RWPE1 (cell line): ENCODE data around the gene GPR162.

Experiments used
- CTCF ChIA-PET: fragments of 350-600 bp; sonication (Branson Sonifier 250); formaldehyde crosslinking; extraction: SDS; loops from one replicate; lab custom pipeline; 2021; lab: Yijun Ruan, JAX
- POLR2A ChIA-PET: fragments of 400-600 bp; formaldehyde crosslinking; extraction: SDS; loops from one replicate; lab custom pipeline; 2020; ENCODE audit warnings: antibody characterized with exemption; ENCODE audit not compliant: low non-redundant PET; lab: Yijun Ruan, JAX
- DNase-seq: peaks from one replicate; pipeline ENCODE4 v3.0.0; 2012; ENCODE audit warnings: low spot score
- H3K27ac ChIP-seq: fragments of 450-650 bp; 2 replicates; pipeline ENCODE4 v1.5.1; 2017
- TF ChIP-seq, protein P1 (sequence below): fragments of 450-650 bp; conservative IDR thresholded peaks from 2 replicates; pipeline ENCODE4 v1.5.1; 2017; ENCODE audit warnings: low read depth, mild to moderate bottlenecking

The GPR162 gene

GRCh38 chr12:6849427-6849826 lies 27.8 kb downstream of the GPR162 start:
- POLR2A ChIA-PET: no interaction called here

DNA sequence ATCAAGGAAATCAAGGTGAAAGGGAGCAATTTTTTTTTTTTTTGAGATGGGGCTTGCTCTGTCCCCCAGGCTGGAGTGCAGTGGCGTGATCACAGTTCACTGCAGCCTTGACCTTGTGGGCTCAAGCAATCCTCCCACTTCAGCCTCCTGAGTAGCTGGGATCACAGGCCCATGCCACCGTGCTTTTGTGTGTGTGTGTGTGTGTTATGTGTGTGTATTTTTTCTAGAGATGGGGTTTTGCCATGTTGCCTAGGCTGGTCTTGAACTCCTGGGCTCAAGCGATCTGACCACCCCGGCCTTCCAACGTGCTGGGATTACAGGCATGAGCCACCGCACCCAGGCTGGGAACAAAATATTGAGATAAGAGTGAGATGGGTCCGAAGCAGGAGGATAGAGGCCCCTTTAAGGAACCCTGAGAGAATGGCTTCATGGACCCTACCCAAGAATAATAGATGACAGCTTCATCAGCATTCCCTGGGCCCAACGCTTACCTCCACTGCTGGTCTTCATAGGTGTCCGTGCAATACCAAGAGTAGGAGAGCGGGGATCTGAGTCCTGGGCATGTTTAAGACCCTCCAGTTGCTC lies 28.4 kb downstream of the GPR162 start:
- TF ChIP-seq, protein P1, sequence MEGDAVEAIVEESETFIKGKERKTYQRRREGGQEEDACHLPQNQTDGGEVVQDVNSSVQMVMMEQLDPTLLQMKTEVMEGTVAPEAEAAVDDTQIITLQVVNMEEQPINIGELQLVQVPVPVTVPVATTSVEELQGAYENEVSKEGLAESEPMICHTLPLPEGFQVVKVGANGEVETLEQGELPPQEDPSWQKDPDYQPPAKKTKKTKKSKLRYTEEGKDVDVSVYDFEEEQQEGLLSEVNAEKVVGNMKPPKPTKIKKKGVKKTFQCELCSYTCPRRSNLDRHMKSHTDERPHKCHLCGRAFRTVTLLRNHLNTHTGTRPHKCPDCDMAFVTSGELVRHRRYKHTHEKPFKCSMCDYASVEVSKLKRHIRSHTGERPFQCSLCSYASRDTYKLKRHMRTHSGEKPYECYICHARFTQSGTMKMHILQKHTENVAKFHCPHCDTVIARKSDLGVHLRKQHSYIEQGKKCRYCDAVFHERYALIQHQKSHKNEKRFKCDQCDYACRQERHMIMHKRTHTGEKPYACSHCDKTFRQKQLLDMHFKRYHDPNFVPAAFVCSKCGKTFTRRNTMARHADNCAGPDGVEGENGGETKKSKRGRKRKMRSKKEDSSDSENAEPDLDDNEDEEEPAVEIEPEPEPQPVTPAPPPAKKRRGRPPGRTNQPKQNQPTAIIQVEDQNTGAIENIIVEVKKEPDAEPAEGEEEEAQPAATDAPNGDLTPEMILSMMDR: no peak
- ChIA-PET POLR2A (no interaction called here), CTCF (interaction anchor here (0.6 kb wide), 1 partner anchor 20 kb away, joined by 3 read pairs; no protein-coding TSS in a partner anchor)
- no peak for DNase-seq
- H3K27ac ChIP-seq: peak overlapping the region; percentile 85

More at GRCh38 chr12:6849427-6849826, 27.8 kb downstream of the GPR162 start:
- no peak for DNase-seq
- TF ChIP-seq, protein P1: no peak
- CTCF ChIA-PET: interaction anchor here (0.6 kb wide), 1 partner anchor 20 kb away, joined by 3 read pairs; no protein-coding TSS in a partner anchor
- H3K27ac ChIP-seq: no peak overlapping the region

- peak overlapping the region; percentile 85 for H3K27ac ChIP-seq
- no peak for DNase-seq
- CTCF ChIA-PET: interaction anchor here (1.0 kb wide), 1 partner anchor 22 kb away, joined by 3 read pairs; the partner anchor contains the start of gene SPSB2
- POLR2A ChIA-PET: interaction anchor here (1.5 kb wide), 1 partner anchor 127 kb away, joined by 3 read pairs; the partner anchor contains the start of gene COPS7A
- TF ChIP-seq, protein P1: no peak
Observed at GRCh38 chr12:6850796-6851152, 29.2 kb downstream of the GPR162 start.

DNA sequence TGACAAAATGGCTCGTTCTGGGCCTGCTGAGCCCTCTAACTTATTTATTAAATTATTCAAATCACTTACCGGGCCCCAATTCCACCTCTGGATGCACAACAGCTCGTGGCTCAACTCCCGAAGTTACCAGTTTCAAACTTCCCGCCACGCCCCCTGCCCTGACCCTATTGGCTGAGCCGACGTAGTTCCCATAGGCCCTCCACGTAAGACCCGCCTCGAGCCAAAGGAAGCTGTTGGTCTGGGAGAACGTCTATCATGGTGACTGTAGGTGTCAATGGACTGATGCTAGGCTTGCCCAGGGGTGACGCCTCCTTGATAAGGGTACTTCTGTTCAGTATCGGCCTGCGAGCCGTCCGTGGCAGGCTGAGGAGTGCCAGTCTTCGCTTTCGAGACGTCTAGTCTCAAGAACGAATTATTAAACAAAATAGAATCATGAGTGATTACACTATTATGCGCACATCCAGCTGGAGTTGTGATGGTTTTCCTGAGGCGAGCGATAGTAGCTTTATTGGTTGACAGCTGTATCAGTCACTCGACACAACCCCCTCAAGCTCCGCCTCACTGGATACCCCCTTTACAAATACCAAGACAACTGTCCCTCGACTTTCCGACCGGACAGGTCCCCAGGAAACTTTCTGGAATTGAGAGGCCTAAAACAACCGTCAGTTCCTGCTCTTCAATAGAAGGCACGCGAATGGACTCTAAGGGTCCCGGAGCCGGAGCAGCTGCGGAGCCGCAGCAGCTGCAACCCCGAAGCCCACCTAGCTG lies 29.7 kb downstream of the GPR162 start, which contains the start of gene CDCA3:
Gene CDCA3 (minus strand): TSS at position 134 of the 768 bp plus-strand sequence. CDS start 334 bp downstream, outside the sequence.
- peak within 1 kb of the TSS; percentile 85 for H3K27ac ChIP-seq

DNA sequence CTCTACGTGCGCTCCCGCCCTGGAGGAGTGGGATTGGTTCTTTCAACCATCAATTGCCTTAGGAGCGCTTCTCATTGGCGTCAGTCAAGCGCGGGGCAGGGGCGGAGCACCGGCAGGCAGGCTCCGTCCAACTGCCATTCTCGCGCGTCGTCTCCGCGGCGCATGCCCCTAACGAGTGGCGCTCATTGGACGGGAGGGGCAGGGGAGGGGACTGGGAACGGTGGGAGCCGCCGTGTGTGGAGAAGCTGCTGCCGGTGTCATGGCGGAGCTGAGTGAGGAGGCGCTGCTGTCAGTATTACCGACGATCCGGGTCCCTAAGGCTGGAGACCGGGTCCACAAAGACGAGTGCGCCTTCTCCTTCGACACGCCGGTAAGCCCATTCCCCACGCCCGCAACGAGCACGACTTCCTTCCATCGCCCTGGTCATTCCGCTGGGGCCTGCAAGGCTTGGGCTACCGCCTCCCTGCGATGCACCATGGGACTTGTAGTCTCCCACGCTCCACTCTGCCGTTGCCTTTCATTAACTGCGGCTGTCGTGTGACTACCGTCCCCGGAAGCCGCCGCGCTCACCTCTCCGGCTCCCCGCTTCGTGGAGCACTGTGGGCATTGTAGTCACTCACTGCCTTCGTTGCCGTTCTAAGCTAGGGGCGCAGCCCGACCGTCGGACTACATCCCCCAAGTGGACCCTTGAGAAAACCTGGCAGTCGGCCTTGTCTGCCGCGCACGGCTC lies 30.5 kb downstream of the GPR162 start, which contains the start of gene USP5:
Gene USP5 (plus strand): TSS at position 230 of the 730 bp plus-strand sequence. CDS start 30 bp downstream, at position 260.
- ChIA-PET POLR2A (interaction anchor here (0.5 to 2.6 kb wide), 8 partner anchors 12 to 156 kb away, joined by 3 to 13 read pairs (median 3); partner anchors contain the start of genes COPS7A, GNB3, MLF2 and TPI1), CTCF (interaction anchor here (0.6 to 1.6 kb wide), 4 partner anchors 15 to 27 kb away, joined by 3 to 7 read pairs (median 4); no protein-coding TSS in a partner anchor)
- TF ChIP-seq, protein P1: no peak
- peak within 1 kb of the TSS; percentile 85 for H3K27ac ChIP-seq
- peak; percentile 98 for DNase-seq

More for the DNA sequence above, 29.7 kb downstream of the GPR162 start, which contains the start of gene CDCA3:
- ChIA-PET POLR2A (interaction anchor here (0.5 to 2.6 kb wide), 7 partner anchors 13 to 155 kb away, joined by 3 to 13 read pairs (median 3); partner anchors contain the start of genes COPS7A, MLF2 and TPI1), CTCF (interaction anchor here (1.0 kb wide), 1 partner anchor 21 kb away, joined by 3 read pairs; the partner anchor contains the start of gene SPSB2)
- peak; percentile 100 for DNase-seq
- TF ChIP-seq, protein P1: no peak
